RWPE2 (cell line): Measurements from ENCODE around the gene CAMP.

ENCODE experiments used
- ATAC-seq: fragments of 200-7000 bp; cut with Tn5 transposase; 3 replicates; pipeline ENCODE4 v1.9.1; 2021; ENCODE audit warnings: low read depth
- DNase-seq: peaks from one replicate; pipeline ENCODE4 v3.0.0-alpha.2; 2020; ENCODE audit warnings: low spot score
- H3K27ac ChIP-seq: fragments of 450-650 bp; 2 replicates; pipeline ENCODE4 v1.5.1; 2017; ENCODE audit warnings: mild to moderate bottlenecking; ENCODE audit not compliant: poor library complexity, severe bottlenecking
- H3K27me3 ChIP-seq: fragments of 250-450 bp; sonication (Bioruptor Pico); 2 replicates; pipeline ENCODE4 v1.5.1; 2021; ENCODE audit warnings: mild to moderate bottlenecking, moderate library complexity; ENCODE audit not compliant: insufficient read depth, poor library complexity, severe bottlenecking
- H3K36me3 ChIP-seq: fragments of 250-450 bp; sonication (Bioruptor Pico); 2 replicates; pipeline ENCODE4 v1.5.1; 2020; ENCODE audit warnings: low read depth, mild to moderate bottlenecking, moderate library complexity
- H3K4me1 ChIP-seq: fragments of 250-450 bp; sonication (Bioruptor Pico); 2 replicates; pipeline ENCODE4 v1.5.1; 2021; ENCODE audit warnings: mild to moderate bottlenecking, moderate library complexity; ENCODE audit not compliant: insufficient read depth, poor library complexity, severe bottlenecking
- H3K4me3 ChIP-seq: fragments of 250-450 bp; sonication (Bioruptor Pico); 2 replicates; pipeline ENCODE4 v1.5.1; 2021; ENCODE audit warnings: mild to moderate bottlenecking, moderate library complexity; ENCODE audit not compliant: severe bottlenecking
- H3K9me3 ChIP-seq: fragments of 250-450 bp; sonication (Bioruptor Pico); 2 replicates; pipeline ENCODE4 v1.5.1; 2021; ENCODE audit warnings: mild to moderate bottlenecking, moderate library complexity; ENCODE audit not compliant: severe bottlenecking
- TF ChIP-seq, protein P1 (sequence below): fragments of 450-650 bp; IDR thresholded peaks from one replicate; pipeline ENCODE4 v1.5.1; 2017; ENCODE audit warnings: mild to moderate bottlenecking, moderate library complexity; ENCODE audit not compliant: poor library complexity, severe bottlenecking

CAMP gene

DNA sequence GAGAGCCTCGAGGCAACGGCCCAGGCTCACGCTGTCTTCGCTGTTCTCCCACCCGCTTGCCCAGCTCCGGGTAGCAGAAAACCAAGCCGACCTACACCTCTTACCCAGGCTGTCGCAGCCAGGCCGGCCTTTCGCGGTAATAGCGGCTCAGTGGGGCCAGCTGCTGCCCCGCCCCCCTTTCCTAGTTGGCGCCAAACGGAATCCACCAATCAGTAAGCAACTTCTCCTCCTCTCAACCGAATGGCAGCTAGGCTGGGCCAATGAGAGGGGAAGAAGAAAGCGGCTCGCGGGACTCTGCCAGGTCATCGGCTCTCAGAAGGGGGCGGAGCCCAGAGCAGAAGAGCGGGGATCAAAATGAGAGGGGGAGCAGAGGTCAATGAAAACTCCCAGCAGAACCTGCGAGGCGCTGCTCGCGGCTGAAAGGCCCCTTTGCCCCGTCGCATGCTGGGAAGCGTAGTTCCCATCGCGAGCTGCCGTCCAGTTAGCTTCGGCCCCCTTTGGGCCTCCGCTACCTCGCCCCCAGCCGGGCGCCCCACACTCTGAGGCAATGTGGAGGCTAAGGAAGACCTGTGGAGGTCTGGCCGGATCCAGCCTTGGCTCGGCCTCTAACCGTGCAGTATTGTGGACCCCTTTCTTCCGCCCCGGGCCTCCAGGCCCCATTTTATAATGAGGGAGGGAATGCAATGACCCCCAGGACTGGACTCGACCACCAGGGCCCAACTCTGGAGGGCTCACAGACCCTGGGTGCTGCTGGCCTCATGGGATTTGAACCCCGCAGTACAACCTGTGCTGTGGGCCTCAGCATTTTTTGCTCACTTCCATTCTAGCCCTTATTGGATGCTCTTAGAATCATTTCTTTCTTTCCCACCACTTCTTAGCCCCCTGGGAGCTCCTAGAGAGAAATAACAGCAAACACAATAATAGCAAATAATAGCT, 34.8 kb upstream of the CAMP start, which contains the start of gene CDC25A:
Gene CDC25A (minus strand): TSS at position 152 of the 936 bp plus-strand sequence. CDS start 470 bp downstream, outside the sequence.
- peak within 1 kb of the TSS; percentile 67 for H3K27ac ChIP-seq
- H3K4me1 ChIP-seq = peaks cover 3% of the 10 kb centered on the region
- TF ChIP-seq, protein P1, sequence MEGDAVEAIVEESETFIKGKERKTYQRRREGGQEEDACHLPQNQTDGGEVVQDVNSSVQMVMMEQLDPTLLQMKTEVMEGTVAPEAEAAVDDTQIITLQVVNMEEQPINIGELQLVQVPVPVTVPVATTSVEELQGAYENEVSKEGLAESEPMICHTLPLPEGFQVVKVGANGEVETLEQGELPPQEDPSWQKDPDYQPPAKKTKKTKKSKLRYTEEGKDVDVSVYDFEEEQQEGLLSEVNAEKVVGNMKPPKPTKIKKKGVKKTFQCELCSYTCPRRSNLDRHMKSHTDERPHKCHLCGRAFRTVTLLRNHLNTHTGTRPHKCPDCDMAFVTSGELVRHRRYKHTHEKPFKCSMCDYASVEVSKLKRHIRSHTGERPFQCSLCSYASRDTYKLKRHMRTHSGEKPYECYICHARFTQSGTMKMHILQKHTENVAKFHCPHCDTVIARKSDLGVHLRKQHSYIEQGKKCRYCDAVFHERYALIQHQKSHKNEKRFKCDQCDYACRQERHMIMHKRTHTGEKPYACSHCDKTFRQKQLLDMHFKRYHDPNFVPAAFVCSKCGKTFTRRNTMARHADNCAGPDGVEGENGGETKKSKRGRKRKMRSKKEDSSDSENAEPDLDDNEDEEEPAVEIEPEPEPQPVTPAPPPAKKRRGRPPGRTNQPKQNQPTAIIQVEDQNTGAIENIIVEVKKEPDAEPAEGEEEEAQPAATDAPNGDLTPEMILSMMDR = no peak
- no peaks in the 10 kb centered on the region for H3K27me3 ChIP-seq
- ATAC-seq (peak; percentile 96), DNase-seq (peak; percentile 98)
- no peaks in the 10 kb centered on the region for H3K9me3 ChIP-seq
- H3K36me3 ChIP-seq = peaks cover 27% of the 10 kb centered on the region
- peak within 1 kb of the TSS; percentile 71 for H3K4me3 ChIP-seq

DNA sequence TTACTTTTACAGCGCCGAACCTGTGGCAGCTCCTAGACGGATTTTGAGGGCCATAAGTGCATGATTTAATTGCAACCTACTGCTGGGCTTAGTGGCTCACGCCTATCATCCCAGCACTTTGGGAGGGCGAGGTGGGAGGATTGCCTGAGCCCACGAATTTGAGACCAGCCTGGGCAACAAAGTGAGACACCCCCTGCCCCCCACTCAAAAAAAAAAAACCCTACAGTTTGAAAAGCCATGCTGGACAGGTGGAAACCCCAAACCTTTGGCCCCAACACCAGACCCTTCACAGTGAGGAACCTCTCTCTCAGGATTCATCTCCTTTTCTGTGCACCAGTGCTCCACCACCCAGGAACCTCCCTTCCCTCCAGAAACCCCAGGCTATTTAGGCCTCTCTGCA, 34.0 kb upstream of the CAMP start:
- TF ChIP-seq, protein P1 = no peak
- Histone ChIP-seq H3K9me3 (no peaks in the 10 kb centered on the region), H3K4me3 (no peak overlapping the region), H3K27ac (no peak overlapping the region), H3K27me3 (no peaks in the 10 kb centered on the region), H3K4me1 (peaks cover 3% of the 10 kb centered on the region), H3K36me3 (peaks cover 19% of the 10 kb centered on the region)
- DNase-seq (no peak), ATAC-seq (no peak)

DNA sequence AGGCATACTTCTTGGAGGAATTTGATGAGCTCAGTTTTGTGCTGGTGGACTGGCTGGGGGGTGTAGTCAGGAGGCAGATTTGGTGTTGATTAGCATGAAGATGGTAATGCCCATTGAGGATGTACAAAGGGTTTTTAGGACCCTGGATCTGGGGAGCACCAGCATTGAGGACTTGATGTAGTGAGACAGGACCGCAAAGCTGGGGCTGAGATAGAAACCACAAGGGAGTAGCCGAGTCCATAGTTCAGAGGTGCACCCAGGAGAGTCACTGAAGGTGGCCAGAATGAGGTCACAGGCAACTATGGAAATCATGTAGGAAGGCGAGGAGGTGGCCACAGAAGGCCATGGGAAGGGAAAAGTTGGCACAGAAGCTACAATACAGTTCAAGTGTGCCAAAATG, 32.4 kb upstream of the CAMP start:
- Histone ChIP-seq H3K4me3 (no peak overlapping the region), H3K27me3 (no peaks in the 10 kb centered on the region), H3K4me1 (peaks cover 3% of the 10 kb centered on the region), H3K27ac (no peak overlapping the region), H3K36me3 (peaks cover 5% of the 10 kb centered on the region), H3K9me3 (no peaks in the 10 kb centered on the region)
- no peak for DNase-seq
- ATAC-seq = no peak
- TF ChIP-seq, protein P1 = no peak

DNA sequence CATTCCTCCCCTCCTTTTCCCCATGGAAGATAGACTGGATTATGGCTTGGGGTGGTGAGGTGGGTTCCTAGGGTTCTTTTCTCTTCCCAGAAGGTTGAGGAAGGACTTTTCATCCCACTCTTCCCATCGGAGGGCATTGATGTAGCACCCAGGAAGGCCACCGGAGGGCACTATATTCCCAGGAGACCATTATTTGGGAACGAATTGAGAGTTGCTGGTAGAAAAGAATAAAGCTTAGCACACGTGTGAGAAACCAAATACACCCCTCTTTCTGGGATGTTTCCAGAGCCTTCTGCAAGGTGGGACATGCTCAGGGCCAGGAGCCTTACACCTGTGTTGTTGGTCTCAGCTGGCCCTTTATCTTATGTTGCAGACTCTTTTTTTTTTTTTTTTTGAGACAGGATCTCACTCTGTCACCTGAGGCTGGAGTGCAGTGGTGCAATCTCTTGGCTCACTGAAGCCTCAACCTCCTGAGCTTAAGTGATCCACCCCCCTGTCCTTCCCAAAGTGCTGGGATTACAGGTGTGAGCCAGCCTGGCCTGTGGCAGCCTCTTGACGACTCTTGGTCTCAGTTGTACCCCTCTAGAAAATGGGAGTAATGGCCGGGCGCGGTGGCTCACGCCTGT, 28.7 kb upstream of the CAMP start:
- Histone ChIP-seq H3K4me3 (no peak overlapping the region), H3K4me1 (no peaks in the 10 kb centered on the region), H3K36me3 (no peaks in the 10 kb centered on the region), H3K27me3 (no peaks in the 10 kb centered on the region), H3K27ac (no peak overlapping the region), H3K9me3 (no peaks in the 10 kb centered on the region)
- TF ChIP-seq, protein P1 = peak; percentile 83
- ATAC-seq (peak; percentile 70; the same call in 2 of the 3 replicates), DNase-seq (peak; percentile 52)
